ENCODE results near the gene PPP1R8.

DNA sequence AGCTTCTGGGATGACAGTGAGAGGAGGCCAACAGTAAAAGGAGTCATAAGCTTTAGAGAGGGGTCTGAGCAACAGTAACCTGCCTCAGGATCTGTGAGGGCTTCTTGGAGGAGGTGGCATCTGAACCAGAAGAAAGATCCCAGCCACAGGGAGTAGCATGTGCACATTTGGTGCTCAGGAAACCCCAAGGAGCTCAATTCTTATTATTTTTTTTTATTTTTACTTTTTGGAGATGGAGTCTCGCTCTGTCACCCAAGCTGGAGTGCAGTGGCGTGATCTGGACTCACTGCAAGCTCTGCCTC is 46.5 kb downstream of the PPP1R8 start:
- TF ChIP-seq, protein P1, sequence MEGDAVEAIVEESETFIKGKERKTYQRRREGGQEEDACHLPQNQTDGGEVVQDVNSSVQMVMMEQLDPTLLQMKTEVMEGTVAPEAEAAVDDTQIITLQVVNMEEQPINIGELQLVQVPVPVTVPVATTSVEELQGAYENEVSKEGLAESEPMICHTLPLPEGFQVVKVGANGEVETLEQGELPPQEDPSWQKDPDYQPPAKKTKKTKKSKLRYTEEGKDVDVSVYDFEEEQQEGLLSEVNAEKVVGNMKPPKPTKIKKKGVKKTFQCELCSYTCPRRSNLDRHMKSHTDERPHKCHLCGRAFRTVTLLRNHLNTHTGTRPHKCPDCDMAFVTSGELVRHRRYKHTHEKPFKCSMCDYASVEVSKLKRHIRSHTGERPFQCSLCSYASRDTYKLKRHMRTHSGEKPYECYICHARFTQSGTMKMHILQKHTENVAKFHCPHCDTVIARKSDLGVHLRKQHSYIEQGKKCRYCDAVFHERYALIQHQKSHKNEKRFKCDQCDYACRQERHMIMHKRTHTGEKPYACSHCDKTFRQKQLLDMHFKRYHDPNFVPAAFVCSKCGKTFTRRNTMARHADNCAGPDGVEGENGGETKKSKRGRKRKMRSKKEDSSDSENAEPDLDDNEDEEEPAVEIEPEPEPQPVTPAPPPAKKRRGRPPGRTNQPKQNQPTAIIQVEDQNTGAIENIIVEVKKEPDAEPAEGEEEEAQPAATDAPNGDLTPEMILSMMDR (IDR thresholded peaks at IDR 0.05) = no peak
- TF ChIP-seq POLR2A (IDR thresholded peaks at IDR 0.05) (no peak), EP300 (IDR thresholded peaks at IDR 0.05) (no peak)
